ENCODE data around the gene RAD1. TPM values are rescaled to one million over a fixed set of nuclear protein-coding genes. Genes with fewer than 3 reads are reported as not detected.
"Not testable (repeated sequence)": the region's sequence is repeated elsewhere in the genome, so short reads cannot be mapped to it uniquely, and the experiment has no call there.

The RAD1 gene
- total and polyA plus RNA-seq, 2 donors: 20.0 to 40.7 TPM

DNA sequence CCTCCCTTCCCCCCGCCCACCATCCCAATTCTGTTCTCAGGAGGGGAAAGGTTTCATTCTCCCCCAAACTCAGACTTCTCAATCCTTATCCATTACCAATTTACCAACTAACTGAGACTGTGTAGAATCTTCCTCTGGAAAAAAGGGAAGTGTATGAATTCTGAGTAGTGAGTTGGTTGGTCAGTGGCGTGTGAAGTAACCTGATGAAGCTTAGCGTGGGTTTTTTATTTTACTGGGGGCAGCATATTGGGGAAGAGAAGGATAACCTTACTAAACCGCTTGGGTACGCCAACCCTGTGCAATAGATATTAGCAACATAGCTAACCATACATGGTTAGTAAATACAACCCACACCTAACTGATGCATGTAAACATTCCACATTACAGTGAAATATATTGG, 13.0 kb upstream of the RAD1 start:
- Histone ChIP-seq H3K4me3 (ENCODE audit: low read depth, low read length) (no peak overlapping the region), H3K27ac (ENCODE audit: low read depth) (no peak overlapping the region), H3K36me3 (ENCODE audit: insufficient read depth) (peaks cover under 1% of the 10 kb centered on the region), H3K4me1 (ENCODE audit: insufficient read depth) (peaks cover 3% of the 10 kb centered on the region)
- 94% methylated on average over 5 of the region's 5 CpGs for WGBS
- no peak for DNase-seq (ENCODE audit: extremely low spot score)

DNA sequence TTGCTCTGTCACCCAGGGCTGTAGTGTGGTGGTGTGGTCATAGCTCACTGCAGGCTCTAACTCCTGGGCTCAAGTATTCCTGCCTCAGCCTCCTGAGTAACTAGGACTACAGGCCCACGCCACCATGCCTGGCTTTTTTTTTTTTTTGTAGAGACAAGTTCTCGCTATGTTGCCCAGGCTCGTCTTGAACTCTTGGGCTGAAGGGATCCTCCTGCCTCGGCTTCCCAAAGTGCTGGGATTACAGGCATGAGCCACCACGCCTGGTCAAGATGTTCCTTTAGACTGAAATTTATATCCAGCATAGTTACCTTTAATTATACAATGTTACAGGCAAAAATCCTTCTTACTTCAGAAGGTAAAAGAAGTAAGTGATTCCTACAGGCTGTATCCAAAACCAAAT, 12.5 kb upstream of the RAD1 start:
- no peak for DNase-seq (ENCODE audit: extremely low spot score)
- Histone ChIP-seq H3K27ac (ENCODE audit: low read depth) (no peak overlapping the region), H3K4me1 (ENCODE audit: insufficient read depth) (peaks cover 3% of the 10 kb centered on the region), H3K36me3 (ENCODE audit: insufficient read depth) (no peaks in the 10 kb centered on the region), H3K4me3 (ENCODE audit: low read depth, low read length) (no peak overlapping the region)
- WGBS: 92% methylated on average over 5 of the region's 5 CpGs

GRCh38 chr5:34926318-34926888, 11.1 kb upstream of the RAD1 start:
- H3K4me3 ChIP-seq (ENCODE audit: low read depth, low read length): no peak overlapping the region
- H3K27ac ChIP-seq (ENCODE audit: low read depth): no peak overlapping the region
- no peak for DNase-seq (ENCODE audit: extremely low spot score)
- H3K36me3 ChIP-seq (ENCODE audit: insufficient read depth): no peaks in the 10 kb centered on the region
- WGBS: 94% methylated on average over 3 of the region's 3 CpGs
- H3K4me1 ChIP-seq (ENCODE audit: insufficient read depth): peaks cover 3% of the 10 kb centered on the region

- no peak for DNase-seq (ENCODE audit: extremely low spot score)
- Histone ChIP-seq H3K36me3 (ENCODE audit: insufficient read depth) (no peaks in the 10 kb centered on the region), H3K4me1 (ENCODE audit: insufficient read depth) (no peaks in the 10 kb centered on the region), H3K4me3 (ENCODE audit: low read depth, low read length) (no peak overlapping the region), H3K27ac (ENCODE audit: low read depth) (no peak overlapping the region)
These were observed 9.1 kb upstream of the RAD1 start for GRCh38 chr5:34924462-34924765.

GRCh38 chr5:34923694-34924461, 8.6 kb upstream of the RAD1 start:
- Histone ChIP-seq H3K27ac (ENCODE audit: low read depth) (no peak overlapping the region), H3K36me3 (ENCODE audit: insufficient read depth) (peaks cover 3% of the 10 kb centered on the region), H3K4me3 (ENCODE audit: low read depth, low read length) (no peak overlapping the region), H3K4me1 (ENCODE audit: insufficient read depth) (no peaks in the 10 kb centered on the region)
- WGBS: 38% methylated on average over 3 of the region's 3 CpGs
- no peak for DNase-seq (ENCODE audit: extremely low spot score)

DNA sequence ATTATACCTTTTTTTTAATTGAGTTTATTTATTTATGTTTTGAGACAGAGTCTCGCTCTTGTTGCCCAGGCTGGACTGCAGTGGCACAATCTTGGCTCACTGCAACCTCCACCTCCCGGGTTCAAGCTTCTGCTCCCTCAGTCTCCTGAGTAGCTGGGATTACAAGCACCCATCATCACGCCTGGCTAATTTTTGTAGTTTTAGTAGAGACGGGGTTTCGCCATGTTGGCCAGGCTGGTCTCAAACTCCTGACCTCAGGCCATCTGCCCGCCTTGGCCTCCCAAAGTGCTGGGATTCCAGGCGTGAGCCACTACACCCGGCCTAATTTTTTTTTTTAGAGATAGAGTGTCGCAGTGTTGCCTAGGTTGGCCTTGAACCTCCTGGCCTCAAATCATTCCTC, 8.0 kb upstream of the RAD1 start:
- H3K27ac ChIP-seq (ENCODE audit: low read depth); H3K4me3 ChIP-seq (ENCODE audit: low read depth, low read length); DNase-seq (ENCODE audit: extremely low spot score); H3K36me3 ChIP-seq (ENCODE audit: insufficient read depth); H3K4me1 ChIP-seq (ENCODE audit: insufficient read depth): not testable (repeated sequence)
- WGBS: 87% methylated on average over 9 of the region's 9 CpGs

DNA sequence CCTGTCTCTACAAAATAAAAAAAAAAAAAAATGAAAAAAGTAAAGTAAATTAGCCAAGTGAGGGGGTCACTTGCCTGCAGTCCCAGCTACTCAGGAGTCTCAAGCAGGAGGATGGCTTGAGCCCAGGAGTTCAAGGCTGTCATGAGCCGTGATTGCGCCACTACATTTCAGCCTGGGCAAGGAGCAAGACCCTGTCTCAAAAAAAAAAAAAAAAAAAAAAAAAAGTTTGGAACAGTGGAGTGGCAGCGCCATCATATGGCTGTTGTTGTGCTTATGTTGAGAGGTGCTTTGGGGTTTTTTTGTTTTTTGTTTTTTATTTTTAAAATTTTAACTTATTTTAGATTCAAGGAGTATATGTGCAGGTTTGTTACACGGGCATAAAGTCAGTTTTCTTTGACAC, 3.8 kb upstream of the RAD1 start:
- no peaks in the 10 kb centered on the region for H3K4me1 ChIP-seq (ENCODE audit: insufficient read depth)
- WGBS: 89% methylated on average over 4 of the region's 4 CpGs
- H3K36me3 ChIP-seq (ENCODE audit: insufficient read depth): peaks cover 4% of the 10 kb centered on the region
- H3K27ac ChIP-seq (ENCODE audit: low read depth): no peak overlapping the region
- H3K4me3 ChIP-seq (ENCODE audit: low read depth, low read length): no peak overlapping the region
- DNase-seq (ENCODE audit: extremely low spot score): no peak

DNA sequence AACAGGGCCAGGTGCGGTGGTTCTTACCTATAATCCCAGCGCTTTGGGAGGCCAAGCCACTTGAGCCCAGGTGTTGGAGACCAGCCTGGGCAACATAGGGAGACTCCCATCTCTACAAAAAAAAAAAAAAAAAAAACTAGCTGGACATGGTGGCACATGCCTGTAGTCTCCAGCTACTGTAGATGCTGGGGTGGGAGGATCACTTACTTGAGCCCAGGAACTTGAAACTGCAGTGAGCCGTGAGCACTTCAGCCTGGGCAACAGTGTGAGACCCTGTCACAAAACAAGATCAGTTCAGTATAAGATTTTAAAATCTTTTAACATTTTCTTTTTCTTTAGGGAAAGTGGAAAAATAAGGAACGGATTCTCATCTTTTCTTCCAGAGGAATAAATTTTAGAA, 2.7 kb upstream of the RAD1 start:
- Histone ChIP-seq H3K4me3 (ENCODE audit: low read depth, low read length) (no peak overlapping the region), H3K27ac (ENCODE audit: low read depth) (no peak overlapping the region), H3K4me1 (ENCODE audit: insufficient read depth) (no peaks in the 10 kb centered on the region), H3K36me3 (ENCODE audit: insufficient read depth) (peaks cover 4% of the 10 kb centered on the region)
- no peak for DNase-seq (ENCODE audit: extremely low spot score)
- 80% methylated on average over 4 of the region's 4 CpGs for WGBS

- Histone ChIP-seq H3K36me3 (ENCODE audit: insufficient read depth) (peaks cover 4% of the 10 kb centered on the region), H3K27ac (ENCODE audit: low read depth) (no peak overlapping the region), H3K4me1 (ENCODE audit: insufficient read depth) (no peaks in the 10 kb centered on the region), H3K4me3 (ENCODE audit: low read depth, low read length) (peak overlapping the region; percentile 90)
- no peak for DNase-seq (ENCODE audit: extremely low spot score)
- WGBS: 18% methylated on average over 6 of the region's 6 CpGs
These were observed 1.2 kb upstream of the RAD1 start for GRCh38 chr5:34916518-34916917.

DNA sequence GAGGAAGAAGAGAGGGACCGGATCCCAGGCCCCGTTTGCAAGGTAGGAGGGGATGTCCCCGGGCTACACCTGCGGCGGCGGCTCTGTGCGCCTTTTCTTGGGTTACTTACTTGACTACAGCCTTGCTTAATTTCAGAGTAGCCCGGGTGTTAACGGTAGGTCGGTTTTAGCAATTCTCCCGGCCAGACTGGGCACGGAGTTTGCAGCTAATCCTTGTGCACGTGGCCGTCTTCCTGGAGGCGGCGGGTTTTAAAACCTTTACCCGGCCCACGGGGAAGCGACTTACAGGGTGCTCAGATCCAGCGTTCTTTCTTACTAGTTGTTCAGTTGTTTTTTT, 520 bp upstream of the RAD1 start:
- Histone ChIP-seq H3K36me3 (ENCODE audit: insufficient read depth) (peaks cover 4% of the 10 kb centered on the region), H3K27ac (ENCODE audit: low read depth) (peak overlapping the region; percentile 64), H3K4me1 (ENCODE audit: insufficient read depth) (no peaks in the 10 kb centered on the region), H3K4me3 (ENCODE audit: low read depth, low read length) (peak overlapping the region; percentile 90)
- DNase-seq (ENCODE audit: extremely low spot score): no peak
- whole genome bisulfite sequencing: under 1% methylated on average over 20 of the region's 20 CpGs

- no peaks in the 10 kb centered on the region for H3K4me1 ChIP-seq (ENCODE audit: insufficient read depth)
- DNase-seq (ENCODE audit: extremely low spot score): no peak
These were observed 599 bp downstream of the RAD1 start for GRCh38 chr5:34914671-34915138.

DNA sequence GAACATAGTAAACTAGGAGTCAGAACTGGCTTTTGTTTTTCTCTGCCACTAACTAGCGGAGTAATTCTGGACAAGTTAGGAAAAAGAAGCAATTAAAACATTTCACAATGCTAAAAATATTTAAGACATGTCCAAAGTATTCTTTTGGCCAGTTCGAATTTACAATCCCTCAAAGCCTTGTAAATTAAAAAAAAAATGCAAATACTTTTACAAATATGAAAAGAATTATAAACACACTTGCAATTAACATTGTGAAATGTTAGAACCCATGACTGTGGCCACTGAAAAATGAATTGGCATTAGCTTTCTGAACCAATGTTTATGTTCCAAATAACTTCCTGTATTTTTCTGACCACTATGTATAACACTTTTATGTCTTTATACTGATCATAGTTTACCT, 2.2 kb downstream of the RAD1 start:
- DNase-seq (ENCODE audit: extremely low spot score): no peak
- 43% methylated on average over 2 of the region's 2 CpGs for WGBS
- no peak overlapping the region for H3K4me3 ChIP-seq (ENCODE audit: low read depth, low read length)
- H3K36me3 ChIP-seq (ENCODE audit: insufficient read depth): no peaks in the 10 kb centered on the region
- H3K27ac ChIP-seq (ENCODE audit: low read depth): no peak overlapping the region
- no peaks in the 10 kb centered on the region for H3K4me1 ChIP-seq (ENCODE audit: insufficient read depth)

More at GRCh38 chr5:34914671-34915138, 599 bp downstream of the RAD1 start:
- H3K36me3 ChIP-seq (ENCODE audit: insufficient read depth): peaks cover 4% of the 10 kb centered on the region
- peak overlapping the region; percentile 90 for H3K4me3 ChIP-seq (ENCODE audit: low read depth, low read length)
- WGBS: 2% methylated on average over 20 of the region's 20 CpGs
- H3K27ac ChIP-seq (ENCODE audit: low read depth): peak overlapping the region; percentile 2

DNA sequence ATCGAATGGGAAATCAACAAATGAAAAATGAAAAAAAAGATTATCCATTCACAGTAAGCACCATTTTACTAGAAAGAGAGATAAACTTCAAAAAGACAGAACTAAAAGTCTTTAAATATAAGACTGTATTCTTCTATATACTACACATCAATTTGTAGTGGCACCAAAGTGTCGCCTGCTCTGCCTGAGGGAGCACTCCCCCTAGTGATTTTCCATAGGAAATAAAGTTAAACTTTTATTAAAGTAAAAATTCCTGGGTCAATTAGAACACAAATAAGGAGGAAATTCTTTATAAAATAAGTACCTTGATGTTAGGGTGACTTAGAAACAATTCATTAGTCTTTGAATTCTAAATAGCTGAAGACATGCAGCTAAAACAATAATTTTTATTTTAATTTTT, 9.7 kb downstream of the RAD1 start:
- 78% methylated on average over 2 of the region's 2 CpGs for whole genome bisulfite sequencing
- Histone ChIP-seq H3K27ac (ENCODE audit: low read depth) (no peak overlapping the region), H3K4me1 (ENCODE audit: insufficient read depth) (no peaks in the 10 kb centered on the region), H3K4me3 (ENCODE audit: low read depth, low read length) (no peak overlapping the region), H3K36me3 (ENCODE audit: insufficient read depth) (no peaks in the 10 kb centered on the region)
- DNase-seq (ENCODE audit: extremely low spot score): no peak

DNA sequence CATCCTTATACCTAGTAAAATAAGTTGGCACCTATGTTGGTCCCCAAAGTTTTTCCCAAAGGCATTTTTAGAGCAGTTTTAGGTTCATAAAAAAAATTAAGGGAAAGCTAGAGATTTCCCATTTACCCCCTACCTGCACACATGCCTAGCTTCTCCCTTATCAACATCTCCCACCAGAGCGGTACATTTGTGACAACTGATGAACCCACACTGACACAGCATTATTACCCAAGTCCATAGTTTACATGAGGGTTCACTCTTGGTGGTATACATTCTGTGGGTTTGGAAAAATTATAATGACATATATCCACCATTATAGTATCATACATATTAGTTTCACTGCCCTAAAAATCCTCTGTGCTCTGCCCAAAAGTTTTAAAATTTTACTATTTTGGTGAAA, 12.0 kb downstream of the RAD1 start:
- DNase-seq (ENCODE audit: extremely low spot score): no peak
- Histone ChIP-seq H3K4me3 (ENCODE audit: low read depth, low read length) (no peak overlapping the region), H3K4me1 (ENCODE audit: insufficient read depth) (no peaks in the 10 kb centered on the region), H3K36me3 (ENCODE audit: insufficient read depth) (no peaks in the 10 kb centered on the region), H3K27ac (ENCODE audit: low read depth) (no peak overlapping the region)
- WGBS: 95% methylated on average over 1 of the region's 1 CpG
